HCT116 (cell line): ENCODE measurements around the gene POLD1. TPM values are rescaled to one million over a fixed set of nuclear protein-coding genes. Genes with fewer than 3 reads are reported as not detected.
A peak's percentile ranks its signal among the peaks of the same experiment; 100 is the strongest.

ENCODE experiments used
- ATAC-seq: fragments of 200-7000 bp; cut with Tn5 transposase; 2 replicates; pipeline ENCODE4 v1.9.1; 2020; ENCODE audit warnings: mild to moderate bottlenecking, moderate library complexity
- BruUV-seq: library from RNA; stranded (reverse); fragments of 400-500 nt; replicated peaks from 2 replicates; lab custom pipeline; 2021; lab: Mats Ljungman, UMichigan
- CTCF ChIA-PET: fragments of 300-600 bp; sonication (Branson Sonifier 250); formaldehyde crosslinking; loops from one replicate; lab custom pipeline; 2021; ENCODE audit warnings: antibody characterized with exemption; lab: Charles Lee
- POLR2A ChIA-PET: fragments of 300-600, 350-600 bp; sonication (Branson Sonifier 250); formaldehyde crosslinking; loops from one replicate; lab custom pipeline; 2021; ENCODE audit warnings: antibody characterized with exemption; lab: Charles Lee
- RAD21 ChIA-PET, 2 experiments: fragments of 300-600 bp; sonication (Branson Sonifier 250); formaldehyde crosslinking; loops; one replicate each; lab custom pipeline; 2023; ENCODE audit warnings: low total read pairs in 2 of 2; ENCODE audit not compliant: uncharacterized antibody in 2 of 2, unreplicated experiment in 2 of 2, low non-redundant PET in 1 of 2; lab: Charles Lee
- DNase-seq: peaks from one replicate; pipeline ENCODE4 v3.0.0-alpha.2; 2010; ENCODE audit warnings: low read depth, low spot score
- H2AFZ ChIP-seq: fragments of 200-600 bp; shearing (Covaris generic), sonication (generic); 2 replicates; pipeline ENCODE4 v1.6.1; 2017; ENCODE audit warnings: low read depth, mixed run types, mixed read lengths, antibody characterized with exemption, low read length; ENCODE audit not compliant: poor library complexity, severe bottlenecking
- H3K27ac ChIP-seq: 2 replicates; pipeline ENCODE4 v1.5.1; 2012; ENCODE audit warnings: low read depth, low read length
- H3K27me3 ChIP-seq: fragments of 200-600 bp; sonication (generic); 2 replicates; pipeline ENCODE4 v1.6.1; 2016; ENCODE audit warnings: mixed run types, low read length, mixed read lengths; ENCODE audit not compliant: insufficient read depth
- H3K36me3 ChIP-seq, 2 experiments: fragments of 200-500 bp in 1 of 2; fragments of 200-600 bp in 1 of 2; sonication (Bioruptor generic) in 1 of 2; sonication (generic) in 1 of 2; 2 replicates each; pipeline versions ENCODE4 v1.5.1 to v1.6.1; 2014 to 2016; ENCODE audit warnings: low read length in 2 of 2, inconsistent platforms in 1 of 2, mixed read lengths in 1 of 2, mixed run types in 1 of 2; ENCODE audit not compliant: insufficient read depth in 2 of 2, control insufficient read depth in 1 of 2
- H3K4me1 ChIP-seq, 2 experiments: fragments of 200-600 bp in 1 of 2; sonication (generic) in 1 of 2; 2 replicates each; pipeline versions ENCODE4 v1.5.1 to v1.6.1; 2012 to 2017; ENCODE audit warnings: low read length in 2 of 2, inconsistent platforms in 1 of 2, mild to moderate bottlenecking in 1 of 2, mixed read lengths in 1 of 2, mixed run types in 1 of 2, moderate library complexity in 1 of 2; ENCODE audit not compliant: insufficient read depth in 2 of 2, control insufficient read depth in 1 of 2
- H3K4me2 ChIP-seq: fragments of 200-600 bp; sonication (generic); 2 replicates; pipeline ENCODE4 v1.6.1; 2017; ENCODE audit warnings: mixed run types, low read length, mixed read lengths
- H3K4me3 ChIP-seq, 2 experiments: fragments of 200-600 bp in 1 of 2; sonication (generic) in 1 of 2; replicated peaks in 1 of 2; 2 replicates each; pipeline ENCODE4 v1.5.1; 2011 to 2016; ENCODE audit warnings: low read length in 2 of 2, control low read depth in 1 of 2, low read depth in 1 of 2, mild to moderate bottlenecking in 1 of 2, mixed read lengths in 1 of 2, mixed run types in 1 of 2
- H3K79me2 ChIP-seq: fragments of 200-600 bp; sonication (generic); 2 replicates; pipeline ENCODE4 v1.6.1; 2017; ENCODE audit warnings: mild to moderate bottlenecking, mixed run types, low read length, moderate library complexity, mixed read lengths; ENCODE audit not compliant: insufficient read depth
- H3K9ac ChIP-seq: fragments of 200-600 bp; sonication (generic); 2 replicates; pipeline ENCODE4 v1.6.1; 2016; ENCODE audit warnings: low read length, mixed read lengths
- H3K9me2 ChIP-seq: fragments of 200-600 bp; sonication (generic), shearing (Covaris generic); 2 replicates; pipeline ENCODE4 v1.6.1; 2017; ENCODE audit warnings: mixed run types, mild to moderate bottlenecking, moderate library complexity; ENCODE audit not compliant: insufficient read depth
- H3K9me3 ChIP-seq, 2 experiments: fragments of 200-500 bp in 1 of 2; fragments of 200-600 bp in 1 of 2; sonication (Bioruptor generic) in 1 of 2; sonication (generic) in 1 of 2; 2 replicates each; pipeline ENCODE4 v1.6.1; 2014 to 2017; ENCODE audit warnings: low read length in 2 of 2, mixed read lengths in 2 of 2, inconsistent platforms in 1 of 2, low read depth in 1 of 2, mild to moderate bottlenecking in 1 of 2, mixed run types in 1 of 2, moderate library complexity in 1 of 2; ENCODE audit not compliant: control insufficient read depth in 1 of 2, insufficient read depth in 1 of 2
- H4K20me1 ChIP-seq: fragments of 200-600 bp; sonication (generic), shearing (Covaris generic); 2 replicates; pipeline ENCODE4 v1.6.1; 2017; ENCODE audit warnings: mixed run types, mild to moderate bottlenecking, moderate library complexity; ENCODE audit not compliant: insufficient read depth
- EGR1 ChIP-seq: IDR thresholded peaks from 2 replicates; pipeline ENCODE4 v1.6.1; 2012; ENCODE audit warnings: low read depth
- EZH2 ChIP-seq: fragments of 200-600 bp; sonication (generic); IDR thresholded peaks from 2 replicates; pipeline ENCODE4 v1.6.1; 2017; ENCODE audit warnings: antibody characterized with exemption, mixed run types
- FOSL1 ChIP-seq: IDR thresholded peaks from 2 replicates; pipeline ENCODE4 v1.6.1; 2012; ENCODE audit warnings: low read depth
- JUND ChIP-seq: IDR thresholded peaks from 2 replicates; pipeline ENCODE4 v1.6.1; 2012
- POLR2AphosphoS5 ChIP-seq: IDR thresholded peaks from 2 replicates; pipeline ENCODE4 v1.6.1; 2011; ENCODE audit warnings: mild to moderate bottlenecking, low read depth, low read length, moderate library complexity
- SRF ChIP-seq: IDR thresholded peaks from 2 replicates; pipeline ENCODE4 v1.6.1; 2012; ENCODE audit warnings: low read depth
- TCF7L2 ChIP-seq: IDR thresholded peaks from 2 replicates; pipeline ENCODE4 v1.7.0; 2011; ENCODE audit warnings: borderline replicate concordance, inconsistent platforms; ENCODE audit not compliant: insufficient read depth, insufficient read length; ENCODE audit errors: extremely low read depth
- intact Hi-C: fragments of 100-400 bp; cut with micrococcal nuclease; formaldehyde crosslinking; loops from 2 replicates; pipeline ENCODE4 v1.10.0; 2022
- total RNA-seq: library from RNA; stranded (reverse); gene quantifications from one replicate; pipeline ENCODE4 v1.2.1, GENCODE V29; 2021; ENCODE audit not compliant: unreplicated experiment
- TF ChIP-seq, protein P1 (sequence below): IDR thresholded peaks from 2 replicates; pipeline ENCODE4 v1.6.1; 2012
- TF ChIP-seq, protein P2 (sequence below), 3 experiments: fragments of 200-600 bp in 1 of 3; sonication (generic) in 1 of 3; IDR thresholded peaks in 2 of 3; conservative IDR thresholded peaks in 1 of 3; 2 replicates each; pipeline ENCODE4 v1.5.1; 2012 to 2017; ENCODE audit warnings: low read depth in 2 of 3, low read length in 2 of 3, antibody characterized with exemption in 1 of 3, borderline replicate concordance in 1 of 3, control low read depth in 1 of 3, mild to moderate bottlenecking in 1 of 3, mixed read lengths in 1 of 3, mixed run types in 1 of 3, moderate library complexity in 1 of 3; ENCODE audit not compliant: insufficient read depth in 1 of 3

The POLD1 gene
- total RNA-seq, 1 experiment from 2014 or later: 122 TPM

DNA sequence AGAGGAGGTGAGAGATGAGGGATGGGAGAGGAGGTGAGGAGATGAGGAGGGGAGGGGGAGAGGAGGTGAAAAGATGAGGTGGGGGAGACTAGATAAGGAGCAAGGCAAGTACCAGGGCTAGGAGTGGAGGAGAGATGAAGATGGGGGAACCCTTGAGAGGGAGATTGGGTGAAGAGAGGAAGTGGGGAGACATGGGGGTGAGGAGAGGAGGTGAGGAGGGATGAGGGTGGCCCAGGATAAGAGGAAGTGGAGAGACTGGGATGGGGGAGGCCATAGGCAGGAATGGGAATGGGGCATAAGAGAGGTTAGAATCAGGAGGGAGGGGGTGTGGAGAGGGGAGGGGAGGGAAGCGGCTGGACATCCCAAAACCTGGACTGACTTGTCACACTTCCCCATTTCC is 75.5 kb downstream of the POLD1 start:
- Histone ChIP-seq H3K9ac (no peak overlapping the region), H3K27me3 (no peaks in the 10 kb centered on the region), H3K27ac (no peak overlapping the region), H3K9me2 (no peaks in the 10 kb centered on the region), H3K9me3 (no peaks in the 10 kb centered on the region), H3K4me2 (0 out of 2 replicates have a peak overlapping the region, but pooled peaks have one; percentile 73), H3K36me3 (no peaks in the 10 kb centered on the region), H3K4me3 (no peak overlapping the region), H3K4me1 (peaks cover 7 to 26% of the 10 kb centered on the region in 2 experiments), H2AFZ (no peak overlapping the region), H4K20me1 (no peaks in the 10 kb centered on the region), H3K79me2 (no peaks in the 10 kb centered on the region)
- DNase-seq: no peak
- no TSS peak for BruUV-seq
- ChIA-PET CTCF (no interaction called here), RAD21 (no interaction called here), POLR2A (no interaction called here)
- no peak for TF ChIP-seq EGR1
- TF ChIP-seq, protein P1, sequence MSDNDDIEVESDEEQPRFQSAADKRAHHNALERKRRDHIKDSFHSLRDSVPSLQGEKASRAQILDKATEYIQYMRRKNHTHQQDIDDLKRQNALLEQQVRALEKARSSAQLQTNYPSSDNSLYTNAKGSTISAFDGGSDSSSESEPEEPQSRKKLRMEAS: no peak
- no peak for TF ChIP-seq SRF
- TF ChIP-seq TCF7L2: no peak
- TF ChIP-seq, protein P2, sequence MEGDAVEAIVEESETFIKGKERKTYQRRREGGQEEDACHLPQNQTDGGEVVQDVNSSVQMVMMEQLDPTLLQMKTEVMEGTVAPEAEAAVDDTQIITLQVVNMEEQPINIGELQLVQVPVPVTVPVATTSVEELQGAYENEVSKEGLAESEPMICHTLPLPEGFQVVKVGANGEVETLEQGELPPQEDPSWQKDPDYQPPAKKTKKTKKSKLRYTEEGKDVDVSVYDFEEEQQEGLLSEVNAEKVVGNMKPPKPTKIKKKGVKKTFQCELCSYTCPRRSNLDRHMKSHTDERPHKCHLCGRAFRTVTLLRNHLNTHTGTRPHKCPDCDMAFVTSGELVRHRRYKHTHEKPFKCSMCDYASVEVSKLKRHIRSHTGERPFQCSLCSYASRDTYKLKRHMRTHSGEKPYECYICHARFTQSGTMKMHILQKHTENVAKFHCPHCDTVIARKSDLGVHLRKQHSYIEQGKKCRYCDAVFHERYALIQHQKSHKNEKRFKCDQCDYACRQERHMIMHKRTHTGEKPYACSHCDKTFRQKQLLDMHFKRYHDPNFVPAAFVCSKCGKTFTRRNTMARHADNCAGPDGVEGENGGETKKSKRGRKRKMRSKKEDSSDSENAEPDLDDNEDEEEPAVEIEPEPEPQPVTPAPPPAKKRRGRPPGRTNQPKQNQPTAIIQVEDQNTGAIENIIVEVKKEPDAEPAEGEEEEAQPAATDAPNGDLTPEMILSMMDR (IDR thresholded peaks at IDR 0.05 in 2 of 3, conservative IDR thresholded peaks at IDR 0.05 in 1 of 3; ENCODE audit: borderline replicate concordance in 1 of 3, insufficient read depth in 1 of 3, low read depth in 2 of 3, low read length in 2 of 3): no peak
- TF ChIP-seq EZH2: no peak
- no peak for TF ChIP-seq POLR2AphosphoS5
- TF ChIP-seq FOSL1: no peak
- TF ChIP-seq JUND: no peak
- no peak for ATAC-seq
- intact Hi-C loops: loop anchor here (2.0 kb wide), 1 partner anchor 103 kb away; no protein-coding TSS in a partner anchor
